NCI-H2196 treated with DMSO at 0.1 percent for 48 hours (cell line): ENCODE results near the gene PPP1R1B.

Source experiments
- DNase-seq: peaks from one replicate; lab custom pipeline; 2025; ENCODE audit not compliant: unreplicated experiment; lab: John Stamatoyannopoulos, UW

PPP1R1B gene

DNA sequence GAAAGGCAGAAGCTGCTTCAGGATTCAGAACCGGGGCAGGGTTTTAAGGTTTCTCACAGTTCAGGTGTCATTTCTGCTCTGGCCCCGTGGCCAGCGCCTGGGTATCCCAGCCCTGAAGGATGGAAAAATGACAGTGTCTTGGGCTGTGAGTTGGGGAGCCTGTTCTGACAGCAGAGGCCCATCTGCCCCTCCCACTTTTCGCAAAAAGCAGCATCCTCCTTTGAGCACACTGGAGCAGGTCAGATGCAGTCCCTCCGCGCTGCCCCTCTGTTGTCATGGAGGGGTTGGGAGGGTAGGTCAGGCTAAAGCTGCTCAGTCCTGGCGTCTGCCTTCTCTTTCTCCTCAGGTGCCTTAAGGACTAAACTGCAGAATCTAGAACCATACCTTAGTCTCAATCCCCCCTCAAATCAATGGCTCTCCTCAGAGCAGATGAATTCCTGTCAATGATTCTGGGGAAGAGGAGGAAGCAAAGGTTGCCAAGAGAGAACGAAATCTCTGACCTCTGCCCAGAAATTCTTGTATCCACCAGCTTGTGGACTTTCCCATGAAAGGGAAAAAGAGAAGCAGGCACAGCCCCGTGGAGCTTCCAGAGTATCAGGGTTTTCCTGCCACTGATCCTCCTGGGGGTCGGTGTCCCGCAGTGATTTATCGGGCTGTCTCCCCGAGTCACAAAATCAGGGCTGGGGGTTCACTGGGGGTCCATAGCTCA lies 26.3 kb upstream of the PPP1R1B start:
- DNase-seq = no peak

DNA sequence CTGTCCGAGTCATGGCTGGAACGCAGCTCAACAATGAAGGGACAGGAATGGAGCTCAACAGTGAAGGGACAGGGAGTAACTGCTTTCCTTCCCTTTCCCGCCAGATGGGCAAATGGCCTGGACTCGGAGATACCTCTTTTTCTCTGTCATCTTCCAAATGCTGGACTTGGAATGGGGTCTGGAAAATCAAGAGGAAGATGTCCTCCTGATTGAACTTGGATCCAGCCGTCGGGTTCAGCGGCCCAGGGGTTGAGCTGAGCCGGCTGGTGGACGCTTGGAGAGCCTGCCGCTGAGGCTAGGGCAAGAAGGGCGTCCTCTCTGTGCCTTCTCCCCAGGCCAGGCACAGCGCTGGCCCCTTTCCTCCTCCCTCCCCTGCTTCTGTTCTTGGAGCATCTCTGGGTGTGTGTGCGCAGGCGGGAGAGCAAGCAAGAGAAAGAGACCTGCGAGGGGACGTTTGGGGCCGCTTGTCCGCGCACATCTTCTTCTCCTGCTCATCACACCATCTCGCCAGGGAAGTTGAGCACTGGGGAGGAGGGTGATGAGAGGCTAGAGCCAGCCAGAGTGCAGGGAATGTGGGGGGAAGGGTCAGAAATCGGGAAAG lies 25.7 kb upstream of the PPP1R1B start:
- no peak for DNase-seq

- DNase-seq = no peak
These were observed 24.8 kb upstream of the PPP1R1B start for GRCh38 chr17:39601758-39602532.

- DNase-seq = no peak
These were observed 24.0 kb upstream of the PPP1R1B start for GRCh38 chr17:39602533-39603303.

DNA sequence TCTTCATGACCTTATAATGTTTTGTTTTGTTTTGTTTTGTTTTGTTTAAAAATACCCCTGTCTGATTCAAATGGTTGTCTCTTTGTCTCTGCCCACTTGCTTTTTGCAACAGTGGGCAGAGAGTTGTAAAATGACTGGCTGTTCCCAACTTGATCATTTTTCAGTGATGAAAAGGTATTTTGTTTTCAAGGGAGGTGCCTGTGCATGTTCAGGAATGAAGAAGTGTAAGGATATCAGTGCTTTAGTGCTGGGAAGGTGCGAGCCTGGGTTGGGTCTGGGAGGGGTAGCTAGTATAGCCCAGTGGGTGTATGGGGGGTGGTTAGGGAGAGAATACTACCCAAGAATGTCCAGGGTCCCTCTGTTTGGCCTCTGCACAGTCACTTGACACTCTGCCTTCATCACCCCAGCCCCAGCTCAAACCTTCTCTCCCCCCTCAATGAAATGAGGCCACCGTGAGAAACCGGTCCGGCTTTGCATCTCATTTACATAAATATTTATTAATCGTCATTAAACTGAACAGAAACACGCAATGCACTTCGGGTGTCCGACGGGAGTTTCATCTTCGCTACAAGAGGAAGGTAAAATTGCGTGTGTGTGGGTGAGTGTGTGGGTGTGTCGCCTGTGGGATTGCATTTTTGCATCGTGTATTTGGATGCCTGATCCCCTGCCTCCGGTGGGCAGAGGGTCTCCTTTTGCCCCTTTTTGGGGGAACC lies 23.3 kb upstream of the PPP1R1B start:
- no peak for DNase-seq

DNA sequence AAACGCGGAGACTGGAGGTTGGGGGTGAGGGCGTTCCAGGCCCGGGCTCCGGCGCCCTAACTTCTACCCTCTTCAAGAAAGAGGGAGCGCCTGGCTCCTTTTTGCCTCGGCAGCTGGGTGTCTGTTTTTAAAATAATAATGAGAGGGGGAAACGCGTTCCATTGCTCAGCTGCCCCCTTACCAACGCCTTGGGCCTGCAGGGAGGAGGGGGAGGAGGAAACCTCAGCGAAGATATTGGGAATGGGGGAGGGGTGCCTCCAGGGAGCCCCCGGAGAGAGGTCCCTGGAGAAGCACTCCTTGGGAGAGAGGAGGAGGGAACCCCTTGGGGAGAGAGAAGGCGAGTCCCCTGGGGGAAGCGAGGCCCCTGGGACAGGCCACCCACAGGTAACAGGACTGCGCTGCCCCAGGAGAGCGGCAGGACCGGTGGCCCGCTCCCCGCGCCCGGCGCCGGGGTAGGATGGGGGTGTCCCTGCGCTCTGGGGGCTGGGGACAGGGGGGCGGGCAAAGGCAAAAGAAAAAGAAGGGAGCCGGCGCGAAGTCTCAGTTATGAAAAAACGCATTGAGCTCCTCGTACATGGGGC lies 21.8 kb upstream of the PPP1R1B start:
- no peak for DNase-seq

- no peak for DNase-seq
These were observed 21.0 kb upstream of the PPP1R1B start for GRCh38 chr17:39605492-39606433.

DNA sequence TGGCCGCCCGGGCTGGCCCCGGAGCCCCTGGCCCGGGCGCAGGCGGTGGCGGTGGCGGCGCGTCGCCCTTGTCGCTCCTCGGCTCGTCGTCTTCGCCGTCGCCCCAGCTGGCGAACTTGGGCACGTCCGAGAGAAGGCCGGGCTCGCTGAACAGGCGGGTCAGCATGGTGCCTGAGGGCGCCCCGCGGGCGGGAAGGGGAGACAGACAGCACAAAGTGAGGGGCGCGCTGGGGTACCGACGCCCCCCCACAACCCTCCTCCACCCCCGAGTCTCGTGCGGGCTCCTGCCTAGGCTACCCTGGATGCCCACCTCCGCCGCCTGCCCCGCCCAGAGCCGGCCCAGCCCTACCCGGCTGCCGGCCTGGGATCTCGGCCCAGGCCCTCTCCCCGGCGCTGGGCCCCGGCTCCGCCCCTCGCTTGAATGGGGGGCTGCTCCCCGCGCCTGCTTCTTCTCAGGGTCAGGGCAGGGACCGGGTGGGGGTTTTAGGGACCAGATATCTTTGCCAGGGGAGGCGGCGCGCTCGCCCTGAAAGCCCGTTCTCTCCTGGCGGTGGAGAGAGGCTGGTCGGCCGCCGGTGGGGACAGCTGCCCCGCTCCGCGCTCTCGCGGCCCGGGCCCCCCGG lies 20.2 kb upstream of the PPP1R1B start:
- DNase-seq = no peak

DNA sequence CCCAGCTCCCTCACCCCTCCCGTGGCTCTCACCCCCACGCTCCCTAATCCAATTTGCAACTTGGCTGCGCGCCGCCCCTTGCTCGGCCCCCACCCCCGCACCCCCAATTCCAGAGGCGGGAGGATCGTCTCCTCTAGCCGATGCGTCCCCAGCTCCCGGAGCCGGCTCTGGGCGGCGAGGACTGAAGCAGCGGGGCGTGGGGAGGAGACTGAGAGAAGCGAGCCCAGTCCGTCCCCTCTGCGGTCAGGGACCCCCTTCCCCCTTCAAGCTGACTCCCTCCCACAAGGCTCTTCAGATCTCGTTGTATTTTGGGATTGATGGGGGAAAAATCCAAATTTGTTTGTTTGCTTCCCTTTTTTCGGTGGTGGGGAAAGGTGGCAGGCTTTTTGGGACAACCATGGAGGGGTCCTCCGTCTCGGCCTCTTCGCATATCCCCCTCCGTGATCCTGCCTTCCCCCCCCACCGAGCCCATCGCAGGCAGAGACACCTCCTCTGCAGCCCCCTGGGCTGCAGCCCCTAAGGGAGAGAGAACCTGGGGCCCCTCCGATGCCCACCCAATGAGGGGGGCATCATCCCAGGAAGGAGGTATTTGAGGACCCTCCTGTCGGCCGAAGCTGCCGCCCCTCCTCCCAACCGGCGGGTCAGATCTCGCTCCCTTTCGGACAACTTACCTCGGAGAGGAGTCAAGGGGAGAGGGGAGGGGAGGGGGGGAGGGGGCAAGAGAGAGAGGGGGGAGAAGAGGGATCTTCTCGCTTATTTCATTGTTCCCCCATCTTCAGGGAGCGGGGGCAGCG lies 19.5 kb upstream of the PPP1R1B start:
- no peak for DNase-seq

GRCh38 chr17:39607851-39608130 lies 19.0 kb upstream of the PPP1R1B start, which contains the start of gene NEUROD2:
TSS of gene NEUROD2 (minus strand) at chr17:39607920. CDS start at chr17:39606599, 1,321 bp downstream.
- no peak for DNase-seq

DNA sequence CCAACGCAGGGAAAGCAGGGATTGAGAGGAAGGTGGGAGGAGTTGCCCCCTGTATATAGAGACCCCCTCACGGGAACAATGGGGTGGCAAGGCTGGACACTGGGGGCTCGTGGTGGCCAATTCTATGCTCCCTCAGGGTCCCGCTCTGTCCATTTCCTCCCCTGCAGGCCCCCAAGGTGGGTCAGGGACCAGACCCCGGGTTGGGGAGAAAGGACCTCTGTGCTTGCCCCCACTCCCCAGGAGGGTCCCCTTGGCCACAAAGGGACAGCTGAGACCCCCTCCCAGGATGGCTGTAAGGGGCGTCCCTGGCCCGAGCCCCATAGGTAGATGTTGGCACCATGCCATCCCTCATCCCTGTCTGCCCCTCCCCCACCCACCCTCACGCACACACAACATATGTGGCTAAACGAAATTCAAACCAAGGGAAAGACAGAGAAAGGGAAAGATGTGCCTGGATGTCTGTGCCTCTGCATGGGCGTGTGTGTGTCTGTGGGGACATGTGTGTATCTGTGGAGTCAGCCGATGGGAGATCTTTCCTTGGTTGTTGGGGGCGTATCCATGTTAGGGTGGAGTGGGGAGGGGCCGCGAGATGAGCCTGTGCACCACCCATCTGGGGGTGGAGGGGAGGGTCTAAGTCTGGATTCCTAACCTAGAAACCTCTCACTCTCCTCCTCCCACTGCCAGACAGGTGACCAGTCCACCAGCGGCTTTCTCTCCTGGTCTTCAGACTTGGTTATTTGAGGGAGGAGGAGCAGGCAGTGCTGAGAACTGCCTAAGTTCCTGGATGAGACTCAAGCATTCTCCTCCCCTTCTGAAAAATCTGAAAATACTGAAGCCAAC lies 18.4 kb upstream of the PPP1R1B start:
- DNase-seq = no peak

DNA sequence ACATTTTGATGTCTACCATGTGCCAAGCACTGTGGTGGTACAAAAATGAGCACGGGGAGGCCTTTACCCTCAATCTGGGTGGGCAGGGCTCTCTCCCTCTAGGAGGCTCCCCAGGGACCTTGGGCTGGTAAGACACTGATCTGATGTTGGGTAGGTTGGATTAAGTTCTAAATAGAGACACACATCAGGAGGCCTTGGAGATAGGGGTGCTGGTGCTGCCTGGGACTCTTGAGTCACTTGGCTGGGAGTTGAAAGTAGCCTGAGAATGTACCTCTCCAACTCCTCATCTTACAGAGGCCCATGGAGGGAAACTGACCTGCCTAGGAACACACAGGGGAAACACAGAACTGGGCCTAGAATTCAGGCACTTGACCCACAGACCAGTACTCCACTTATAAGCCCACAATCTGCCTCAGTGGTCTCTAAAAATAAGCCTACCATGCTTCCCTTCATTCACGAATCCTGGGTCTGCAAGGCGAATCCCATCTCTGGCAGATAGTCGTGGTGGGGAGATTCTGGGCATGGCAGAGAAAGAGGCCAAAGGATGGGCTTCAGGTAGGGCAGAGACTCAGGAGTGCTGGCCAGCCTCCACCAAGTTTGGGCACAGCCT lies 17.2 kb upstream of the PPP1R1B start:
- DNase-seq = no peak

DNA sequence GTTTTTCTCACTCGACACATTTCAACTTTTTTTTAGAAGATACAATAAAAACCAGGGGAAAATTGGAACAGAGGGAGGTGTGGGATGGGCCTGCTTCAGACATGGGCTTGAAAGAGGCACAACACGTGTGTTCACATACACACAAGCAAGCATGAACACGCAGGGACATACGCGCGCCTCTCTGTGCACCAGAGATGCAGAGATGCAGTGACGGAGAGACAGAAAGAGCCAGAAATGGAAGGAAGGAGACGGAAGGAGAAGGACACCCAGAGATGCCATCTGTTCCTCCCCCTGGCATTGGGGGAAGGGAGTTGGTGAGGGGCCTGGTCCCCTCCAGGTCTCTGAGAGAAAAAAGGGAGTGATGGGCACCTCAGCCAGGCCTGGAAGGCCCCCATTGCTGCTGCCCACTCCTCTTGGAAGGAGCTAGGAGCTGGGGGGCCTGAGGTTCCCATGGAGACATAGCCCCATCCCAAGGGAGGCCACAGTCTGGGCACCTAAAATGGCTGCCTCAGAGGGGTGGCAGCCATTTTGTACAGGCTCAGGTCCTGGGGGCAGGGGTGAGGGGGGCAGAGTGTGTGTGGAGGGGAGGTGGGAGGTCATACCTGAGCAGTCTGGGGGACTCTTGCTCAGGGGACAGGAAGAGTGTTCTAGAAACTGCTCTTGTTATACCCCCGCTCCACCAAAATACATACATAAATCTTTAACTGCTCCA lies 15.2 kb upstream of the PPP1R1B start:
- no peak for DNase-seq

DNA sequence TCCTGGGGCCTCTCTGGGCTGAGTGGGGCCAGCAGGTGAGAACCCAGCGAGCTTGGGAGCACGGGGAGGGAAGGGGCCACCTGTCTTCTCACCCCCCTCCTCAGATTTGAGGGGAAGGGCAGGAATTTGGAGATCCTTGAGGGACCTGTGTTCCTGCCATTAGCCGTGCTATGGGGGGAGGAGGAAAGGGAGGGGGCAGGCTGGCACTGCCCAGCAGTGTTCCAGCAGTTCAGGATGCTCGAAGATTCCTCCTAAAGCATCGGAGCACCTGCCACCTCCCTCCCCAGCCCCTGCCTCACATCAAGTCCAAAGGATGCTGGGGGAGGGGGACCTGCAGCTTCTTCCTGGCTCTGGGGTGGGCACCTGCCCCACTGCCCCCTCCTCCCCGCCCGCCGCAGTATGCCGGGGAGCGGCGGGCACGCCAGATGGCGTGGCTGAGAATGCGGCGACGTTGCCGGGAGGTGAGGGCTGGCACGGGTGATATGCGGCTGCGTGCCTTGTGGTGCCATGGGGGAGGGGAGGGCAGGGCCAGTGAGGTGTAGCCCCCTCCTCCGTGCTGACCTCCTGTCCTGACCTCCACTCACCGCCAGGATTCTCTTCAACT lies 14.4 kb upstream of the PPP1R1B start:
- no peak for DNase-seq

GRCh38 chr17:39612935-39613464 lies 13.8 kb upstream of the PPP1R1B start:
- DNase-seq = no peak
